Measurements from ENCODE around the gene WDR89. TPM values are rescaled to one million over a fixed set of nuclear protein-coding genes. Genes with fewer than 3 reads are reported as not detected.
"Not testable (repeated sequence)": the region's sequence is repeated elsewhere in the genome, so short reads cannot be mapped to it uniquely, and the experiment has no call there.

WDR89 gene
- total and polyA plus RNA-seq, 8 donors, result 4.0 to 11.0 (median 6.1) TPM

DNA sequence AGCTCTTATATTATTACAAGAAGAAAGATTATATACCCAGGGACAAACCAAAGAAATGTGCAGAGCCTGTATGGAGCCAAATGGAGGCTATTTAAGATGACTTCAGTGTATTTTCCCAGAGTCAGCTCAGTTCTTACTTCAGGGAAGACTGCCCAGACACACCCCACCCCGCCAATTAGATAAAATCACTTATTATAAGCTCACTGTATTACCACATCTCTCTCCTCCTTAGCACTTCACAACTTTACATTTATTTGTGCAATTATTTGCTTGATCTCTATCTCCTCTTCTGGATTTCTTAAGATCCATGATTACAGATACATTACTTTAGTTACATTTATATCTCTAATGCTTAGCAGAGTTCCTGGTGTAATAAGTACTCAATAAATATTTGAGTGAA lies 24.7 kb upstream of the WDR89 start:
- ATAC-seq (no peak), FAIRE-seq (no peak)

DNA sequence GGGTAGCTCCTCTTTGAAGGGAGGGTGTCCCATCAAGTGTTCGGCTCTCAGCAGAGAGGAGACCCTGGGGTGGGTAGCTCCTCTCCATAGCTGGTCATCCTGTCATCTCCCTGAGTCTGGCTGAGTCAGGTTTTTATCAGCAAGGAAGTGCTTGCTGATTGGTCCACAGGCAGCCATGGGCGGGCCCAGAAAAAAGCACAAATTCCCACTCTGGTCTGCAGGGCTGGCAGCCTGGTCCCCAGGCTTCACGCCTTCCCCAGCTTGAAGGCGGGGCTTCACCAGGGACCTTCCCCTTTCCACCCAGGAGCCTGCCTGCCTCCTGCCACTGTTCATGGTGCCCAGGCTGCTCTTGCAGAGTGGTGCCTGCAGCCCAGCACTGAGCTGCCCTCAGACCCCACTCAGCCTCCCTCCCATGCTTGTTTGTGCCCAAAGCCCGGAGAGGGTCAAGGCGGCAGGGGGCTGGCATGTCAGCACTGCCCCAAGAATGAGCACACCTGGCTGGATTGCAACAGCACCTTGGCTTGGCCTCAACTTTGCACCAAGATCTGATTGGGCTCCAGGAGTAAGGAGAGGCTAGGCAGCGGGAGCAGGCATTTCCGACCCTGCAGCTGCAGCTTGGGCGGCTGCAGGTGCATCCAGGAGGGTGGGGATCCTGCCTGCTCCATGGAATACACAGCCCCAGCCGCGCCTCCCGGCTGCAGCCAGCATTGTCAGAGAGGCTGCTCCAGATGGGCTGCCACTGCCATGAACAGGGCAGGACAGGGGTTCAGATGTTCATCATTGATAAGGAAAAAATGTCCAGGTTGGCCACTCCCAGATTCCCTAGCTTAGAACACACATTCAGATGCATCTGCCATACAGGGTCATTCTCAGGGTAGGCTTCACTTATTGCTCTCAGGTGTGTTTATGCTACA lies 22.0 kb upstream of the WDR89 start:
- DNase-seq (peak in 5 of 6 donors; percentile 56 to 81 (median 66)), ATAC-seq (peak; percentile 80 to 89 (median 84)), FAIRE-seq (no peak)
- Histone ChIP-seq H3K4me3 (no peak overlapping the region), H3K4me1 (peaks cover 4 to 9% (median 6%) of the 10 kb centered on the region in 3 donors), H3K9me3 (no peaks in the 10 kb centered on the region), H3K27ac (no peak overlapping the region), H3K36me3 (no peaks in the 10 kb centered on the region), H3K27me3 (no peaks in the 10 kb centered on the region)
- intact Hi-C loops (cut with DNase I), result loop anchor here in 2 of 3 donors (10.0 kb wide), 2 partner anchors 51 to 111 kb away; no protein-coding TSS in a partner anchor
- 62 to 64% methylated on average over 12 of the region's 12 CpGs for WGBS, 2 donors
- TF ChIP-seq, protein P1, sequence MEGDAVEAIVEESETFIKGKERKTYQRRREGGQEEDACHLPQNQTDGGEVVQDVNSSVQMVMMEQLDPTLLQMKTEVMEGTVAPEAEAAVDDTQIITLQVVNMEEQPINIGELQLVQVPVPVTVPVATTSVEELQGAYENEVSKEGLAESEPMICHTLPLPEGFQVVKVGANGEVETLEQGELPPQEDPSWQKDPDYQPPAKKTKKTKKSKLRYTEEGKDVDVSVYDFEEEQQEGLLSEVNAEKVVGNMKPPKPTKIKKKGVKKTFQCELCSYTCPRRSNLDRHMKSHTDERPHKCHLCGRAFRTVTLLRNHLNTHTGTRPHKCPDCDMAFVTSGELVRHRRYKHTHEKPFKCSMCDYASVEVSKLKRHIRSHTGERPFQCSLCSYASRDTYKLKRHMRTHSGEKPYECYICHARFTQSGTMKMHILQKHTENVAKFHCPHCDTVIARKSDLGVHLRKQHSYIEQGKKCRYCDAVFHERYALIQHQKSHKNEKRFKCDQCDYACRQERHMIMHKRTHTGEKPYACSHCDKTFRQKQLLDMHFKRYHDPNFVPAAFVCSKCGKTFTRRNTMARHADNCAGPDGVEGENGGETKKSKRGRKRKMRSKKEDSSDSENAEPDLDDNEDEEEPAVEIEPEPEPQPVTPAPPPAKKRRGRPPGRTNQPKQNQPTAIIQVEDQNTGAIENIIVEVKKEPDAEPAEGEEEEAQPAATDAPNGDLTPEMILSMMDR (IDR thresholded peaks at IDR 0.05), result no peak

More for the DNA sequence above, 24.7 kb upstream of the WDR89 start:
- no peak overlapping the region for H3K27ac ChIP-seq
- TF ChIP-seq, protein P1 (IDR thresholded peaks at IDR 0.05), result no peak
- no peaks in the 10 kb centered on the region for H3K27me3 ChIP-seq
- H3K9me3 ChIP-seq, result no peaks in the 10 kb centered on the region
- WGBS, 2 donors, result 67 to 75% methylated on average over 1 of the region's 1 CpG
- peaks cover 11 to 14% (median 12%) of the 10 kb centered on the region in 3 donors for H3K4me1 ChIP-seq
- no peak for DNase-seq
- intact Hi-C loops (cut with DNase I), result loop anchor here in 2 of 3 donors (10.0 kb wide), 2 partner anchors 48 to 108 kb away; no protein-coding TSS in a partner anchor
- H3K36me3 ChIP-seq, result no peaks in the 10 kb centered on the region
- no peak overlapping the region for H3K4me3 ChIP-seq

DNA sequence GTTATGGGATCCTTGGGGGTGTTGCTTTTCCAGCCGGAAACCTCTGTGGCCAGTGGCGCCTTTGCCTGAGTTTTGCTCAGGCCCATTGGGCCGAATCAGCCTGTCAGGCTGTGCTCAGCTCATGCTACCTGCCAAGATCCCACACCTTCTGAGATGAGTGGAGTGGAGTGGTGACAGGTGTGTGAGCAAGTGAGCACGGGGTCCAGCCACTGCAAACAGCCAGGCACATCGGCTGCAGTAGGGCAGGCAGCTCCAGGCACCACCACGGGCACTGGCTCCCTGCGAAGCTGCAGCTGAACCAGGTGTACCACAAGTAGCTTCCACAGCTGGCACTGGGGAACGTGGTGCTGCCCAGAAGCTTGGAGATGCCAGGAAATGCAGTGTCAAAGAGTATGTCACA lies 21.1 kb upstream of the WDR89 start:
- no peak overlapping the region for H3K27ac ChIP-seq
- FAIRE-seq, result no peak
- H3K9me3 ChIP-seq, result no peaks in the 10 kb centered on the region
- H3K4me1 ChIP-seq, result peaks cover 4 to 9% (median 6%) of the 10 kb centered on the region in 3 donors
- DNase-seq, result peak in 1 of 6 donors; percentile 65
- no peak for ATAC-seq
- WGBS, 2 donors, result 77 to 79% methylated on average over 8 of the region's 8 CpGs
- intact Hi-C loops (cut with DNase I), result loop anchor here in 2 of 3 donors (10.0 kb wide), 2 partner anchors 52 to 112 kb away; no protein-coding TSS in a partner anchor
- H3K4me3 ChIP-seq, result no peak overlapping the region
- no peaks in the 10 kb centered on the region for H3K27me3 ChIP-seq
- TF ChIP-seq, protein P1 (IDR thresholded peaks at IDR 0.05), result no peak
- H3K36me3 ChIP-seq, result no peaks in the 10 kb centered on the region

DNA sequence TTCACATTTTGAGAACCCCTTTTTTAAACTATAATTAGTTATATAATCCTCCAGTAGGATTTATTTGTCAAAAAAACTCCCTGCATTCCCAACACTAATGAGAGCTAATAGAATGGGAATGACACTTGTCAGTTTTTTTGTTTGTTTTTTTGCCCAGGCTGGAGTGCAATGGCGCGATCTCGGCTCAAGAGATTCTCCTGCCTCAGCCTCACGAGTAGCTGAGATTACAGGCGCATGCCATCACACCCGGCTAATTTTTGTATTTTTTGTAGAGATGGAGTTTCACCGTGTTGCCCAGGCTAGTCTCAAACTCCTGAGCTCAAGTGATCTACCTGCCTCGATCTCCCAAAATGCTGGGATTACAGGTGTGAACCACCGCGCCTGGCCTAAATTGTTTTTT lies 20.2 kb upstream of the WDR89 start:
- not testable (repeated sequence) for H3K9me3 ChIP-seq, H3K27me3 ChIP-seq, H3K4me1 ChIP-seq, H3K27ac ChIP-seq, DNase-seq, H3K36me3 ChIP-seq, FAIRE-seq, ATAC-seq, H3K4me3 ChIP-seq
- WGBS, 2 donors, result 93 to 94% methylated on average over 10 of the region's 10 CpGs
- intact Hi-C loops (cut with DNase I), result loop anchor here in 2 of 3 donors (10.0 kb wide), 2 partner anchors 53 to 113 kb away; no protein-coding TSS in a partner anchor

DNA sequence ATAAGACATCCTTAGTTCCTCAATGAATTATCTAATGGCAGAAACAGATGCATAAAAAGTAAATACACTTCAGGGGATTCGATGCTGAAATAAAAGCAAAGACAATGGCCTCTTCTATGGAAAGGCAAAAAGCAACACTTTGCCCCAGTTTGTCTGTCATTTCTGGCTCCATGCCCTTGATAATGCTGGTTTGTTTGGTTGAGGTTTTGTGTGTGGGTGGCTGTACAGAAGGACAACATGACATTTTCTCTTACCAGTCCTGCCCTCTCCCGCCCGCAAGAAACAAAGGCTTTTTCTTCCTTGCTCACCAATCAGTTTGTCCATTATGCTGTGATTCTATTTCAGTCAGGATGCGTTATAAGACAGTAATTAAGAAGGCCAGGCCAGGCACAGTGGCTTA lies 18.1 kb upstream of the WDR89 start:
- WGBS, 2 donors, result 26 to 34% methylated on average over 4 of the region's 4 CpGs
- peak in 2 of 4 donors; percentile 15 to 30 for ATAC-seq

More for the DNA sequence above, 18.1 kb upstream of the WDR89 start:
- no peaks in the 10 kb centered on the region for H3K27me3 ChIP-seq
- DNase-seq (no peak), FAIRE-seq (no peak)
- H3K27ac ChIP-seq, result peak overlapping the region in 1 of 4 donors; percentile 31
- peaks cover 4 to 9% (median 6%) of the 10 kb centered on the region in 3 donors for H3K4me1 ChIP-seq
- no peaks in the 10 kb centered on the region for H3K9me3 ChIP-seq
- TF ChIP-seq, protein P1 (IDR thresholded peaks at IDR 0.05), result no peak
- H3K4me3 ChIP-seq, result no peak overlapping the region
- H3K36me3 ChIP-seq, result no peaks in the 10 kb centered on the region
- intact Hi-C loops (cut with DNase I), result loop anchor here in 2 of 3 donors (10.0 kb wide), 2 partner anchors 55 to 115 kb away; no protein-coding TSS in a partner anchor

All from pancreas (tissue), 10 donors.